Osteoblast (primary cell): ENCODE measurements around the gene FXYD6. TPM values are rescaled to one million over a fixed set of nuclear protein-coding genes. Genes with fewer than 3 reads are reported as not detected.

ENCODE experiments used
- DNase-seq: peaks from one replicate; pipeline ENCODE4 v3.0.0; 2011; ENCODE audit warnings: low spot score, mixed read lengths; ENCODE audit not compliant: insufficient read length; ENCODE audit errors: missing footprints
- H2AFZ ChIP-seq: 2 replicates; pipeline ENCODE4 v1.6.0; 2011; ENCODE audit warnings: mild to moderate bottlenecking, low read length
- H3K27ac ChIP-seq: 2 replicates; pipeline ENCODE4 v1.5.1; 2011; ENCODE audit warnings: mild to moderate bottlenecking, low read depth, low read length, moderate library complexity
- H3K27me3 ChIP-seq: 2 replicates; pipeline ENCODE4 v1.6.0; 2012; ENCODE audit warnings: mild to moderate bottlenecking, control low read depth, inconsistent platforms, low read length, moderate library complexity; ENCODE audit not compliant: insufficient read depth
- H3K36me3 ChIP-seq: 2 replicates; pipeline ENCODE4 v1.5.1; 2011; ENCODE audit warnings: mild to moderate bottlenecking, low read length, control low read depth, moderate library complexity; ENCODE audit not compliant: insufficient read depth
- H3K4me1 ChIP-seq: 2 replicates; pipeline ENCODE4 v1.5.1; 2011; ENCODE audit warnings: mild to moderate bottlenecking, low read length, control low read depth, moderate library complexity; ENCODE audit not compliant: insufficient read depth
- H3K4me2 ChIP-seq: 2 replicates; pipeline ENCODE4 v1.6.0; 2011; ENCODE audit warnings: mild to moderate bottlenecking, low read length; ENCODE audit not compliant: insufficient read depth
- H3K4me3 ChIP-seq: fragments of 200-600 bp; sonication (generic); 3 replicates; pipeline ENCODE4 v1.5.1; 2012; ENCODE audit warnings: mild to moderate bottlenecking, low read length, inconsistent platforms; ENCODE audit not compliant: insufficient read depth
- H3K79me2 ChIP-seq: 2 replicates; pipeline ENCODE4 v1.6.0; 2012; ENCODE audit warnings: mild to moderate bottlenecking, low read length, control low read depth, inconsistent platforms; ENCODE audit not compliant: insufficient read depth
- H3K9me3 ChIP-seq: 2 replicates; pipeline ENCODE4 v1.5.1; 2011; ENCODE audit warnings: low read depth, low read length, control low read depth
- H4K20me1 ChIP-seq: 2 replicates; pipeline ENCODE4 v1.6.0; 2012; ENCODE audit warnings: mild to moderate bottlenecking, low read length, control low read depth; ENCODE audit not compliant: insufficient read depth
- total RNA-seq: library from RNA; depleted of rRNA; stranded (reverse); fragments of >200 nt; gene quantifications from 2 replicates; pipeline ENCODE4 v1.2.3, GENCODE V29; 2012
- TF ChIP-seq, protein P1 (sequence below): IDR thresholded peaks from 2 replicates; pipeline ENCODE4 v1.5.1; 2011; ENCODE audit warnings: mild to moderate bottlenecking, low read depth, low read length, moderate library complexity; ENCODE audit errors: extremely low read depth

Gene FXYD6
- total RNA-seq, 1 donor: not detected

DNA sequence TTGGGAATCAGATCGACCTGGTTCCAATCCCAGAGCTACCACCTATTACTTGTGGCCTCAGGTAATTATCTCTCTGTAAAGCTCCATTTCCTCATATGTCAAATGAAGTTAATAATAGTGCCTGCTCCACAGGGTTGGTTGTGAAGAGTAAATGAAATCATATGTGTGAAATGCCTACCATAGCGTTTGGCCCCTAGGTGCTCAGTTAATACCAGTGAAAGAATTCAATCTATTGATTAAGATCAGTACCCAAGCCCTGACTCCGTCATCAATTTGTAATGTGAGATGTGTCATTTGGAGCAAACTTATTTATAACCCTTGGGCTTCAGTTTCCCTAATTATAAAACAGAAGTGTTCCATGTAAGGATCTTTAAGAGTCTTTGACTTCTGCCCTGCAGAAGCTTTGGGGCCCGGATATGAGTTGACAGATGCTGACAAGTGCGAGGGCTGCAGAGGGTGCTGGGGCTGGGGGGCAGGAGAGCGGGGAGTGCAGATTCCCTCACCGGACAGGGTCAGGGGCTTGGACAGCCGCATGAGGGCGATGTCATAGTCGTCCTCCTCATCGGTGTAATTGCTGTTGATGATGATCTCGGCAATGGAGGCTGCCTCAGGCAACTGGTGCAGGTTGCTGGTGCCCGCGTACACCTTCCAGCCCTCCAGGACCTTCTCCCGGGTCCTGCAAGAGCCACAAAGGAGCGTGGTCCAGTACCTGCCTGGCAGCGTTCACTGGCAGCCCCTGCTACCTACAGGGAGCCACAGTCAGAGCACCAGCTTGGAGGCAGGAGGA is 31.8 kb upstream of the FXYD6 start:
- no peak overlapping the region for H3K4me3 ChIP-seq
- no peak overlapping the region for H3K27ac ChIP-seq
- H4K20me1 ChIP-seq: no peaks in the 10 kb centered on the region
- DNase-seq: peak; percentile 55
- no peak overlapping the region for H2AFZ ChIP-seq
- no peaks in the 10 kb centered on the region for H3K79me2 ChIP-seq
- TF ChIP-seq, protein P1, sequence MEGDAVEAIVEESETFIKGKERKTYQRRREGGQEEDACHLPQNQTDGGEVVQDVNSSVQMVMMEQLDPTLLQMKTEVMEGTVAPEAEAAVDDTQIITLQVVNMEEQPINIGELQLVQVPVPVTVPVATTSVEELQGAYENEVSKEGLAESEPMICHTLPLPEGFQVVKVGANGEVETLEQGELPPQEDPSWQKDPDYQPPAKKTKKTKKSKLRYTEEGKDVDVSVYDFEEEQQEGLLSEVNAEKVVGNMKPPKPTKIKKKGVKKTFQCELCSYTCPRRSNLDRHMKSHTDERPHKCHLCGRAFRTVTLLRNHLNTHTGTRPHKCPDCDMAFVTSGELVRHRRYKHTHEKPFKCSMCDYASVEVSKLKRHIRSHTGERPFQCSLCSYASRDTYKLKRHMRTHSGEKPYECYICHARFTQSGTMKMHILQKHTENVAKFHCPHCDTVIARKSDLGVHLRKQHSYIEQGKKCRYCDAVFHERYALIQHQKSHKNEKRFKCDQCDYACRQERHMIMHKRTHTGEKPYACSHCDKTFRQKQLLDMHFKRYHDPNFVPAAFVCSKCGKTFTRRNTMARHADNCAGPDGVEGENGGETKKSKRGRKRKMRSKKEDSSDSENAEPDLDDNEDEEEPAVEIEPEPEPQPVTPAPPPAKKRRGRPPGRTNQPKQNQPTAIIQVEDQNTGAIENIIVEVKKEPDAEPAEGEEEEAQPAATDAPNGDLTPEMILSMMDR: no peak
- no peaks in the 10 kb centered on the region for H3K4me1 ChIP-seq
- H3K27me3 ChIP-seq: no peaks in the 10 kb centered on the region
- no peak overlapping the region for H3K4me2 ChIP-seq
- H3K36me3 ChIP-seq: no peaks in the 10 kb centered on the region
- H3K9me3 ChIP-seq: no peaks in the 10 kb centered on the region

DNA sequence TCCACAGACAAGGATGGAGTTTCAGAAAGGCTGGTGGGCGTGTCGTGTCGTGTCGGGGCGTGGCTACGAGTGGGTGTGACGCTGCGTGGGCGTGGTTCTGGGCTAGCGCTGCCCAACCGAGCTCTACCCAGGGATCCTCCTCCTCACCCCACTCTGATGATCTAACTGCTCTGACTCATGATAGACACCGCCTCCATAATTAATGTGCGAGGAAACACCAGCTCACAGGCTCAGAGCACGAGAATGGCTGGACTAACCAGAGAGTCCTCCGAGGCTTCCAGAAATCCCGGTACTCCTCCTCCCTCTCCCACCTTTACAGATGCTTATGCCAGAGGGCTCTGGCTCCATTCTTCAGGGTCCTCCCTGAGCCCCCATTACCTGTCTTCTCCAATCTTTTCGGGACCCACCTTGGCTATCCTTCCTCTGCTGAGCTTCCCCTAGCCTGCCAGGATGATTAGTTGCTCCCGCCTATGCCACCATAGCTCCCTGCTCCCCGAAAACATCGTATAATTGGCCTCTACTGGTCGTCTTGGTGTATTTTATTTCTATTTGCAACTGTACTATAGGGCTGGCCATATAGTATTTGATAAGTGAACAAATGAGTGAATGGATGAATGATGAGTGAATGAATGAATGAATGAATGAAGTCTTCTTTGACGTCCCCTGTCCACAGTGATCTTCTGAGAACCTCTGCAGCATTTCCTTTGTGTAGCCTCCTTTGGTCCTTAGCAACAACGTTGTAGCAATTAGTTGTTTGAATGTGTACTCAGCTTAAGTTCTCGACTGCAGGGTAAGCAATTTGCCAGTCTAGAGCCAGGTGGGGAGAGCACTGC is 31.0 kb upstream of the FXYD6 start:
- Histone ChIP-seq H3K9me3 (no peaks in the 10 kb centered on the region), H3K27me3 (no peaks in the 10 kb centered on the region), H3K4me2 (peak overlapping the region; percentile 5), H3K4me3 (no peak overlapping the region), H2AFZ (peak overlapping the region; percentile 50), H3K36me3 (no peaks in the 10 kb centered on the region), H3K4me1 (no peaks in the 10 kb centered on the region), H4K20me1 (no peaks in the 10 kb centered on the region), H3K27ac (no peak overlapping the region), H3K79me2 (no peaks in the 10 kb centered on the region)
- DNase-seq: peak; percentile 98
- TF ChIP-seq, protein P1: no peak

DNA sequence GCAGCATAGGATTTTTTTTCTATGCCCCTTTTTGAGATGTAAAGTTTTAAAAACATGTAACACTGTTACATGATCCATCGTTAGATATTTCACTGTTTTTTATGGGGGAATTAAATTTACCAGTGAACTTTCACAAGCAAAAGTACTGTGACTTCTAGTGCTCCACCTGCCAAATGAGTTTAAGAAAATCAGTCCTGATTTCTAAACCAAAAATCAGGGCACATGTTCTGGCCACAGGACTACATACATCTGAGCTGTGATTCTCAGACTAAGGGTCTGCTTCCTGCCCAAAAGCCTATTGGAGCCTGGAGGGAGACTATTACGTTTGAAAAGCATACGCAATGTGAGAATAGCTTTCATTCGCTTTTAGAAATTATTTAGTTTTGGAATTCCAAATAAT is 30.3 kb upstream of the FXYD6 start:
- Histone ChIP-seq H3K4me3 (no peak overlapping the region), H3K27ac (no peak overlapping the region), H4K20me1 (no peaks in the 10 kb centered on the region), H3K79me2 (no peaks in the 10 kb centered on the region), H3K9me3 (no peaks in the 10 kb centered on the region), H3K4me2 (no peak overlapping the region), H3K36me3 (no peaks in the 10 kb centered on the region), H2AFZ (no peak overlapping the region), H3K4me1 (no peaks in the 10 kb centered on the region), H3K27me3 (no peaks in the 10 kb centered on the region)
- peak; percentile 58 for DNase-seq
- TF ChIP-seq, protein P1: no peak

DNA sequence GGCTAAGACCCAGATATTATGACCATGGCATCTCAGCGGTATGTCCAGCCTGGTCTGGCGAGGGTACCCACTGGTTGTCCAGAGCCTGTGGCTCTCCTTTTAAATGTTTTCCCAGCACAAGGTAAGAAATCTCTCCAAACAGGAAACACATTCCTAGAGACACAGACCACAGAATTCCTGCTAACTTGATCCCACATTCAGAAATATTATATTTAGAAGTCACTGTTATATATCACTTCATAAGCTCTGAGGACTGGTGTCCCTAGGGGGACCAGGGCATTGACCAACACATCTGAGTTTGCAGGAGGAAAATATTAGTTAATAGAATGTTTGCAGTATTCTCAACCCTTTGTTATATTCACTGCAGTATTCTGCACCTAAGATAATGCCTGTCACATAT is 29.7 kb upstream of the FXYD6 start:
- H3K79me2 ChIP-seq: no peaks in the 10 kb centered on the region
- no peaks in the 10 kb centered on the region for H3K27me3 ChIP-seq
- no peak overlapping the region for H2AFZ ChIP-seq
- H3K9me3 ChIP-seq: no peaks in the 10 kb centered on the region
- TF ChIP-seq, protein P1: no peak
- H3K27ac ChIP-seq: no peak overlapping the region
- H4K20me1 ChIP-seq: no peaks in the 10 kb centered on the region
- no peak overlapping the region for H3K4me3 ChIP-seq
- DNase-seq: no peak
- H3K4me2 ChIP-seq: no peak overlapping the region
- H3K36me3 ChIP-seq: no peaks in the 10 kb centered on the region
- H3K4me1 ChIP-seq: no peaks in the 10 kb centered on the region
